Trophoblast cell (in vitro differentiated cells and primary cell): ENCODE measurements around the gene SLC10A1.

ENCODE experiments used
- DNase-seq, 2 donors: peaks; one replicate each; pipeline ENCODE4 v3.0.0-alpha.2; 2016
- H2AFZ ChIP-seq: 2 replicates; pipeline ENCODE4 v1.6.1; 2013; ENCODE audit warnings: low read length, moderate library complexity, mild to moderate bottlenecking; ENCODE audit not compliant: insufficient read depth, poor library complexity
- H2AK5ac ChIP-seq: 2 replicates; pipeline ENCODE4 v1.6.1; 2013; ENCODE audit warnings: mild to moderate bottlenecking, low read length
- H2BK120ac ChIP-seq: 2 replicates; pipeline ENCODE4 v1.6.1; 2013; ENCODE audit warnings: low read length, mild to moderate bottlenecking, moderate library complexity; ENCODE audit not compliant: insufficient read depth, poor library complexity
- H2BK12ac ChIP-seq: 2 replicates; pipeline ENCODE4 v1.6.1; 2013; ENCODE audit warnings: mild to moderate bottlenecking, low read length, moderate library complexity
- H2BK5ac ChIP-seq: 2 replicates; pipeline ENCODE4 v1.6.1; 2013; ENCODE audit warnings: low read length, low read depth, moderate library complexity, mild to moderate bottlenecking; ENCODE audit not compliant: poor library complexity
- H3K14ac ChIP-seq: 2 replicates; pipeline ENCODE4 v1.6.1; 2013; ENCODE audit warnings: mild to moderate bottlenecking, low read length
- H3K18ac ChIP-seq: 2 replicates; pipeline ENCODE4 v1.6.1; 2013; ENCODE audit warnings: mild to moderate bottlenecking, low read length
- H3K23ac ChIP-seq: 2 replicates; pipeline ENCODE4 v1.6.1; 2013; ENCODE audit warnings: low read length
- H3K27ac ChIP-seq: 2 replicates; pipeline ENCODE4 v1.5.1; 2013; ENCODE audit warnings: low read depth, mild to moderate bottlenecking, inconsistent platforms, low read length, moderate library complexity
- H3K27me3 ChIP-seq: 2 replicates; pipeline ENCODE4 v1.6.1; 2013; ENCODE audit warnings: inconsistent platforms, mild to moderate bottlenecking, low read length, moderate library complexity; ENCODE audit not compliant: insufficient read depth
- H3K36me3 ChIP-seq, 2 experiments: 1 replicate in 1 of 2; 2 replicates in 1 of 2; pipeline ENCODE4 v1.6.1; 2013; ENCODE audit warnings: low read length in 2 of 2, mild to moderate bottlenecking in 2 of 2, moderate library complexity in 1 of 2; ENCODE audit not compliant: insufficient read depth in 2 of 2, control insufficient read depth in 1 of 2
- H3K4ac ChIP-seq: 2 replicates; pipeline ENCODE4 v1.6.1; 2013; ENCODE audit warnings: low read depth, mild to moderate bottlenecking, low read length, moderate library complexity
- H3K4me1 ChIP-seq, 2 experiments: 1 replicate in 1 of 2; 2 replicates in 1 of 2; pipeline ENCODE4 v1.6.1; 2013; ENCODE audit warnings: low read length in 2 of 2, mild to moderate bottlenecking in 2 of 2, moderate library complexity in 1 of 2; ENCODE audit not compliant: insufficient read depth in 2 of 2, control insufficient read depth in 1 of 2
- H3K4me2 ChIP-seq: 2 replicates; pipeline ENCODE4 v1.6.1; 2013; ENCODE audit warnings: inconsistent platforms, mild to moderate bottlenecking, low read length, moderate library complexity
- H3K4me3 ChIP-seq: 2 replicates; pipeline ENCODE4 v1.5.1; 2013; ENCODE audit warnings: mild to moderate bottlenecking, low read depth, low read length, inconsistent platforms
- H3K79me1 ChIP-seq: one replicate; pipeline ENCODE4 v1.6.1; 2013; ENCODE audit warnings: low read length
- H3K79me2 ChIP-seq: 2 replicates; pipeline ENCODE4 v1.6.1; 2013; ENCODE audit warnings: low read length, mild to moderate bottlenecking; ENCODE audit not compliant: control insufficient read depth, insufficient read depth, poor library complexity
- H3K9ac ChIP-seq: 2 replicates; pipeline ENCODE4 v1.6.1; 2013; ENCODE audit warnings: mild to moderate bottlenecking, low read length
- H3K9me3 ChIP-seq: 2 replicates; pipeline ENCODE4 v1.6.1; 2013; ENCODE audit warnings: low read depth, mild to moderate bottlenecking, control low read depth, inconsistent platforms, low read length; ENCODE audit not compliant: insufficient read depth
- H4K12ac ChIP-seq: 2 replicates; pipeline ENCODE4 v1.6.1; 2013; ENCODE audit warnings: low read depth, mild to moderate bottlenecking, low read length, moderate library complexity
- H4K8ac ChIP-seq: 2 replicates; pipeline ENCODE4 v1.6.1; 2013; ENCODE audit warnings: low read depth, mild to moderate bottlenecking, low read length, moderate library complexity
- H4K91ac ChIP-seq: one replicate; pipeline ENCODE4 v1.6.1; 2013; ENCODE audit warnings: low read depth, mild to moderate bottlenecking, low read length, moderate library complexity
- WGBS: extraction: QIAGEN DNeasy Blood & Tissue Kit; methylation state at CpG from one replicate; pipeline ENCODE4 v1.1.7; 2013; ENCODE audit warnings: missing lambda C conversion rate; ENCODE audit not compliant: insufficient read length, insufficient coverage; ENCODE audit errors: extremely low coverage; 5-methylcytosine and 5-hydroxymethylcytosine counted together

SLC10A1 gene

GRCh38 chr14:69795691-69796090 lies 1.4 kb downstream of the SLC10A1 start:
- Histone ChIP-seq H3K18ac (no peak overlapping the region), H2BK5ac (no peak overlapping the region), H3K27me3 (no peaks in the 10 kb centered on the region), H3K4me3 (no peak overlapping the region), H3K4me1 (no peaks in the 10 kb centered on the region), H2AFZ (no peak overlapping the region), H2AK5ac (no peak overlapping the region), H4K91ac (no peak overlapping the region), H3K4me2 (no peak overlapping the region), H2BK120ac (no peak overlapping the region), H3K9me3 (peaks cover 2% of the 10 kb centered on the region), H3K23ac (no peak overlapping the region), H3K79me2 (no peaks in the 10 kb centered on the region), H3K79me1 (no peaks in the 10 kb centered on the region), H2BK12ac (no peak overlapping the region), H4K8ac (no peak overlapping the region), H3K4ac (no peak overlapping the region), H3K9ac (no peak overlapping the region), H4K12ac (no peak overlapping the region), H3K14ac (no peak overlapping the region), H3K36me3 (no peaks in the 10 kb centered on the region), H3K27ac (no peak overlapping the region)
- DNase-seq = no peak
- no CpG with 5 or more reads among the region's 4 CpGs for WGBS

GRCh38 chr14:69794791-69795190 lies 2.2 kb downstream of the SLC10A1 start:
- Histone ChIP-seq H2BK5ac (no peak overlapping the region), H3K79me1 (no peaks in the 10 kb centered on the region), H3K18ac (no peak overlapping the region), H3K23ac (no peak overlapping the region), H3K4ac (no peak overlapping the region), H2BK12ac (no peak overlapping the region), H3K4me1 (no peaks in the 10 kb centered on the region), H2AFZ (no peak overlapping the region), H3K14ac (no peak overlapping the region), H3K4me3 (no peak overlapping the region), H2BK120ac (no peak overlapping the region), H3K9me3 (peaks cover 2% of the 10 kb centered on the region), H3K4me2 (no peak overlapping the region), H4K8ac (no peak overlapping the region), H4K91ac (no peak overlapping the region), H2AK5ac (no peak overlapping the region), H3K27ac (no peak overlapping the region), H4K12ac (no peak overlapping the region), H3K79me2 (no peaks in the 10 kb centered on the region), H3K9ac (no peak overlapping the region), H3K27me3 (no peaks in the 10 kb centered on the region), H3K36me3 (no peaks in the 10 kb centered on the region)
- no CpG with 5 or more reads among the region's 3 CpGs for WGBS
- DNase-seq = no peak

GRCh38 chr14:69792887-69793421 lies 4.1 kb downstream of the SLC10A1 start:
- H3K36me3 ChIP-seq = no peaks in the 10 kb centered on the region

GRCh38 chr14:69789118-69789640 lies 7.9 kb downstream of the SLC10A1 start:
- no peak overlapping the region for H4K91ac ChIP-seq
- no peak overlapping the region for H3K18ac ChIP-seq
- H3K27me3 ChIP-seq = no peaks in the 10 kb centered on the region
- H3K79me1 ChIP-seq = no peaks in the 10 kb centered on the region
- H2BK120ac ChIP-seq = no peak overlapping the region
- no peak overlapping the region for H3K4ac ChIP-seq
- H3K9me3 ChIP-seq = no peaks in the 10 kb centered on the region
- H4K12ac ChIP-seq = no peak overlapping the region
- H3K4me1 ChIP-seq = no peaks in the 10 kb centered on the region
- no peak overlapping the region for H3K4me3 ChIP-seq
- H3K23ac ChIP-seq = no peak overlapping the region
- no peak overlapping the region for H2AK5ac ChIP-seq
- no peak overlapping the region for H3K4me2 ChIP-seq
- H4K8ac ChIP-seq = no peak overlapping the region
- H3K14ac ChIP-seq = no peak overlapping the region
- H3K79me2 ChIP-seq = no peaks in the 10 kb centered on the region
- no peak overlapping the region for H3K9ac ChIP-seq
- H2BK12ac ChIP-seq = no peak overlapping the region
- no peak overlapping the region for H3K27ac ChIP-seq
- DNase-seq = no peak
- H3K36me3 ChIP-seq = no peaks in the 10 kb centered on the region
- H2BK5ac ChIP-seq = no peak overlapping the region
- H2AFZ ChIP-seq = no peak overlapping the region

More at GRCh38 chr14:69792887-69793421, 4.1 kb downstream of the SLC10A1 start:
- no peaks in the 10 kb centered on the region for H3K79me1 ChIP-seq
- H3K27ac ChIP-seq = no peak overlapping the region
- no peak overlapping the region for H3K4me3 ChIP-seq
- no peak overlapping the region for H4K12ac ChIP-seq
- H3K4me1 ChIP-seq = no peaks in the 10 kb centered on the region
- no peak overlapping the region for H3K4ac ChIP-seq
- H3K9me3 ChIP-seq = peaks cover 2% of the 10 kb centered on the region
- H2BK12ac ChIP-seq = no peak overlapping the region
- no peak overlapping the region for H3K23ac ChIP-seq
- no peak overlapping the region for H2AK5ac ChIP-seq
- H3K79me2 ChIP-seq = no peaks in the 10 kb centered on the region
- no peaks in the 10 kb centered on the region for H3K27me3 ChIP-seq
- whole genome bisulfite sequencing = no CpG with 5 or more reads among the region's 7 CpGs
- H2BK5ac ChIP-seq = no peak overlapping the region
- no peak overlapping the region for H4K91ac ChIP-seq
- H4K8ac ChIP-seq = no peak overlapping the region
- H3K18ac ChIP-seq = no peak overlapping the region
- no peak overlapping the region for H3K14ac ChIP-seq
- H2BK120ac ChIP-seq = no peak overlapping the region
- no peak overlapping the region for H3K9ac ChIP-seq
- DNase-seq = no peak
- H2AFZ ChIP-seq = no peak overlapping the region
- H3K4me2 ChIP-seq = no peak overlapping the region
